IPS-15b (cell line): ENCODE measurements around the gene PUS10.
"Not testable (repeated sequence)": the region's sequence is repeated elsewhere in the genome, so short reads cannot be mapped to it uniquely, and the experiment has no call there.

Experiments
- H3K27me3 ChIP-seq: one replicate; pipeline ENCODE4 v1.6.1; 2013; ENCODE audit warnings: low read length; ENCODE audit not compliant: control insufficient read depth, insufficient read depth
- H3K36me3 ChIP-seq: one replicate; pipeline ENCODE4 v1.6.1; 2013; ENCODE audit warnings: low read length; ENCODE audit not compliant: control insufficient read depth, insufficient read depth
- H3K4me1 ChIP-seq: one replicate; pipeline ENCODE4 v1.6.1; 2013; ENCODE audit warnings: mild to moderate bottlenecking, low read length; ENCODE audit not compliant: control insufficient read depth, insufficient read depth
- H3K4me3 ChIP-seq: one replicate; pipeline ENCODE4 v1.5.1; 2013; ENCODE audit warnings: low read depth, low read length
- H3K9ac ChIP-seq: one replicate; pipeline ENCODE4 v1.6.1; 2013; ENCODE audit warnings: low read depth, mild to moderate bottlenecking, low read length
- H3K9me3 ChIP-seq: one replicate; pipeline ENCODE4 v1.6.1; 2013; ENCODE audit warnings: mild to moderate bottlenecking, low read length; ENCODE audit not compliant: control insufficient read depth, insufficient read depth

The PUS10 gene

DNA sequence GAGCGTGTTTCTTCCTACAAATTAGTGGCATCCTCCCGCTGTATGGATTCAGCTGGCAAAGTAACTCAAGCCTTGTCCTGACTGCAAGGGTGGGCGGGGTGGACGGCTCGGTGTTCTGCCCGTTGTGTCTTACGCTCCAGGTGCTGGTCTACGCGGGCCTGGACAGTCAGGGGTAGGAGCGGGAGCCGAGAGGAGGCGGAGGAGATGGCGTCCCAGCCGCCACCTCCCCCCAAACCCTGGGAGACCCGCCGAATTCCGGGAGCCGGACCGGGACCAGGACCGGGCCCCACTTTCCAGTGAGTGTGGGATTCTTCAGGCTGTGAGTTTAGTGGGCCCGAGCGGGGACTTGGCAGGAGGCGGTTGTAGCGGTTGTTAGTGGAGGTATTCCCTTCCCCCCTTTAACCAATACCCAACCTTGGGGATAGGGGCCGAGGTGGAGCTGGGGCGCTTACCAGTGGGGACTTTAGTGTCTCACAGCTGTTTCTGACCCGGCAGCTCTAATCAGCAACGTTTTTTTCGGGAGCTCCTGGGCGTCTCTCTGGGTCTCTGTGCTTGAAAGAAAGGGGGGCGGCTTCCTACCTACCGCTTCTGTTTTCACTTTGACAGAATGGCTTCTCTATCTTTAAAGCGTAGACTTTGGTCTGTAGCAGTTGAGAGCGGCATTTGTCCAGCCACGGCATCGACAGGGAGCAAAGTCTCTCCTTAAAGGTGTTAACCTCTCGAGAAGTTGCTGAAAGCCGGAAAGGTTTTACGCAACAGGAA is at the start of gene PUS10, which contains the start of gene PEX13:
Gene PUS10, minus strand, starts transcription at position 700 of the 762 bp plus-strand sequence. CDS start 6,365 bp downstream, outside the sequence.
Gene PEX13, plus strand, starts transcription at position 165 of the 762 bp plus-strand sequence. Its CDS starts 40 bp downstream, at position 205.
- Histone ChIP-seq H3K9me3 (no peaks in the 10 kb centered on the region), H3K4me1 (no peaks in the 10 kb centered on the region), H3K36me3 (no peaks in the 10 kb centered on the region), H3K9ac (peak within 1 kb of the TSS; percentile 98), H3K4me3 (peak within 1 kb of the TSS; percentile 97), H3K27me3 (no peaks in the 10 kb centered on the region)

DNA sequence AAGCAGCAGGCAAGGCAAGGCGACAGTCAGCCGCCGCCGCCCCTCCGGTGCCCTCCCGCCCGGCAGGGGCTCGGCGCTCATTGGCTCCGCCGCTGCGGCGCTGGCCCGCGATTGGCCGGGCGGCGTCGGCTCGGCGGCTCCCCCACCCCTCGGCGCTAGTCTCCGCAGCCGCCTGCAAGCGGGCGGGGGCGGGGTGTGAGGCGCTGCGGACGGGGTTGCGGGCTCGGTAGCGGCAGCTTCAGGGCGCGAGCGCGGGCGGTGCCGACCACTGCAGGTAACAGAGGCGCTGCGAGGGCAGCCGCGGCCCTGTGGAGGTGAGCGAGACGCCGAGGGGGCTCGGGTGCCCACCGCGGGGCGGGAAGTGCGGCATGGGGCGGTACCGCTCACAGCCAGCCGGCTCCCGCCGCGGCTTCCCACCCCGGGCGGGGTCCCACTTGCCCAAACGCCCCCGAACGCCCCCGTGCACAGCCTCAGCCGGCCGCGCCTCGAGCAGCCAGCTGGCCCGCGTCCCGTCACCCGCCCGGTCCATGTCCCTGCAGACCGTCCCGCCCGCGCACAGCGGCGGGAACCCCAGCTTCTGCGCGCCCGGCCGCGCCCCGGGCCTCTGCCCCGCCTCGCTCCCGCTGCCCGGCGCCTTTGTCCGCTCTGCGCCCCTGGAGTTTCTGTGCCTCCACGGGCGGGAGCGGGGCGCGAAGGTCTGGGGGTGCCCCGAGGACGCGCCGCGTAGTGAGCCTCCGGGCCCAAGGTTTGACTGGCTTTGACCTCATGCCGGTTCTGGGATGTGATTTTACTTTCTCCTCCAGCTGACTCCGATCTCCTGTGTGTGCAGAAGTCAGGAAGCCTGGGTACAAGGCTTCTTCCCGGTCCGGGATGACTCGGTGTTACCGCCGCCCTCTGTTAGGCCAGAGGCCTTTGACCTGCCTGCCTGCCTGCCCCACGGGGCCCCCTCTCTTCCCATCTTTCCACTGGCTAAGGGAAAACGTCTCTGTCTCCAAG is 48.0 kb upstream of the PUS10 start, which contains the start of gene SANBR:
Gene SANBR, plus strand, starts transcription at position 158 of the 996 bp plus-strand sequence. CDS start 4,480 bp downstream, outside the sequence.
- Histone ChIP-seq H3K9ac (peak within 1 kb of the TSS; percentile 79), H3K4me1 (peaks cover 3% of the 10 kb centered on the region), H3K36me3 (no peaks in the 10 kb centered on the region), H3K4me3 (peak within 1 kb of the TSS; percentile 63), H3K9me3 (no peaks in the 10 kb centered on the region), H3K27me3 (no peaks in the 10 kb centered on the region)

DNA sequence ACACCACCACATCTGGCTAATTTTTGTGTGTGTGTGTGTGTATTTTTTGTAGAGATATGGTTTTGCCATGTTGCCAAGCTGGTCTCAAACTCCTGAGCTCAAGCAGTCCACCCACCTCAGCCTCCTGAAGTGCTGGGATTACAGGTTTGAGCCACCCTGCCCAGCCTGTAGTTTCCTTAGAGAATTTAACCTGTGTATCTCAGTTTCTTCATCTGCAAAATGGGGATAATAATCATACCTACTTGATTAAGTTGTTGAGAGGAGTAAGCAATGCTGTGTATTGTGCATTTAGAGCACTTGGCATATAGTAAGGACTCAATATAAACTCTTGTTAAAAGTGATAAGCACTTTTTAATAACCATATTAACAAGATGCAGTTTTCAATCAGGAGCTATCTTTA is 41.3 kb upstream of the PUS10 start:
- no peak overlapping the region for H3K9ac ChIP-seq
- no peaks in the 10 kb centered on the region for H3K4me1 ChIP-seq
- H3K27me3 ChIP-seq: no peaks in the 10 kb centered on the region
- no peak overlapping the region for H3K4me3 ChIP-seq
- H3K36me3 ChIP-seq: no peaks in the 10 kb centered on the region
- H3K9me3 ChIP-seq: no peaks in the 10 kb centered on the region

GRCh38 chr2:61057562-61057961 is 39.5 kb upstream of the PUS10 start:
- no peaks in the 10 kb centered on the region for H3K27me3 ChIP-seq
- H3K4me3 ChIP-seq: no peak overlapping the region
- H3K9me3 ChIP-seq: no peaks in the 10 kb centered on the region
- no peak overlapping the region for H3K9ac ChIP-seq
- no peaks in the 10 kb centered on the region for H3K36me3 ChIP-seq
- H3K4me1 ChIP-seq: no peaks in the 10 kb centered on the region

GRCh38 chr2:61055557-61055956 is 37.5 kb upstream of the PUS10 start:
- Histone ChIP-seq H3K9me3 (no peaks in the 10 kb centered on the region), H3K36me3 (no peaks in the 10 kb centered on the region)

DNA sequence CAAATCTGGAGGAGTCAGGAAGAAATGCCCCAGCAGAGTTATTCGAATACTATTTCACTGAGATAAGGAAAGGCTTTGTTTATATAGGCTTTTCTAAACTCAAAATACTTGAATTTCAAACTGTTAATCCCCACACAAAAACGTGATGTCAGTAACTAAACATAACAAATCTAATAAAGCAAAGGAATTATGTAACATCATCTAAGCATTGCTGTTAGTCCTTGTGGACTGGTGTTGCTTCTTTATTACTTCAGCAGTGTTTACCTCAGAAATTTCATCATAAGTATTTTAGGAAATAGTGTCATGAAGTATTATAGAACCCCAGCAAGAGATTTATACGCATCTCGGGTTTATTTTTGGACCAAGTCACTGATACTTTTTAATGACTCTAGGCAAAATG is 27.9 kb upstream of the PUS10 start:
- Histone ChIP-seq H3K4me3 (no peak overlapping the region), H3K9me3 (no peaks in the 10 kb centered on the region), H3K9ac (no peak overlapping the region), H3K27me3 (no peaks in the 10 kb centered on the region), H3K4me1 (no peaks in the 10 kb centered on the region), H3K36me3 (peaks cover 6% of the 10 kb centered on the region)

More at GRCh38 chr2:61055557-61055956, 37.5 kb upstream of the PUS10 start:
- H3K4me3 ChIP-seq: no peak overlapping the region
- H3K27me3 ChIP-seq: no peaks in the 10 kb centered on the region
- H3K4me1 ChIP-seq: no peaks in the 10 kb centered on the region
- H3K9ac ChIP-seq: no peak overlapping the region

DNA sequence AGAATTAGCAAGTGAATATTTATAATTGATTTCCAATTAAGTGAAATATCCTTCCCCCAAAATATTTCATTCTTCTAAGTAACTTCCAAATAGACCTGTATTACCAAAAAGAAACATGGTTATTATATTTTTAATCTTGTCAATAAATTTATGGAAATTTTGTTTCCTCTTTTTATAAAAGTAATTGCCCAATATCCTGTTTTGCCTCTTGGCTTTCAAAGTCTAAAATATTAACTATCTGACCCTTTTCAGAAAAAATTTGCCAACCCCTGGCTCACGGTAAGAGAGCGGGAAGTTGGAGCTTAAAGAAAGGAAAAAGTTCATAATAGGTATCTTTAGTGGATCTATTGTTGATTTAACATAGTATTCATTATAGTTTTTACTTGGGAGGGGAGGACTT is 27.2 kb upstream of the PUS10 start:
- no peaks in the 10 kb centered on the region for H3K27me3 ChIP-seq
- no peak overlapping the region for H3K4me3 ChIP-seq
- H3K36me3 ChIP-seq: peaks cover 4% of the 10 kb centered on the region
- no peaks in the 10 kb centered on the region for H3K4me1 ChIP-seq
- no peaks in the 10 kb centered on the region for H3K9me3 ChIP-seq
- H3K9ac ChIP-seq: no peak overlapping the region

DNA sequence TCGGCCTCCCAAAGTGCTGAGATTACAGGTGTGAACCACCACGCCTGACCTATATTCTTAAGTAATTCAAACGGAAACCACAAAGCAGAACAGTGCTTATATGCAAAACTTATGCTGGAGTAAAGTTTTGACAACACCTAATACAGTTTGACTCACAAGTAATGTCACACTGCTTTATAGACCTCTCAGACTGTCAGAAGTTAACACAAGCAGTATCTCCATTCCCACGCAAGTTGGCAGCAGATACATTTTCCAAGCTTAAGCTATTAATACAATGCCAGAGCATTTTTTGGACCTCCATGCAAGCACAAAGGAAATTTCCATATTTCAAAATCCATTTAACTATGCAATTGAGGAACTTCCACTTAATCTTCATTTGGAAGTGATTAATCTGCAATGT is 26.6 kb upstream of the PUS10 start:
- Histone ChIP-seq H3K36me3 (peaks cover 3% of the 10 kb centered on the region), H3K4me3 (no peak overlapping the region), H3K4me1 (no peaks in the 10 kb centered on the region), H3K27me3 (no peaks in the 10 kb centered on the region), H3K9me3 (no peaks in the 10 kb centered on the region), H3K9ac (no peak overlapping the region)

DNA sequence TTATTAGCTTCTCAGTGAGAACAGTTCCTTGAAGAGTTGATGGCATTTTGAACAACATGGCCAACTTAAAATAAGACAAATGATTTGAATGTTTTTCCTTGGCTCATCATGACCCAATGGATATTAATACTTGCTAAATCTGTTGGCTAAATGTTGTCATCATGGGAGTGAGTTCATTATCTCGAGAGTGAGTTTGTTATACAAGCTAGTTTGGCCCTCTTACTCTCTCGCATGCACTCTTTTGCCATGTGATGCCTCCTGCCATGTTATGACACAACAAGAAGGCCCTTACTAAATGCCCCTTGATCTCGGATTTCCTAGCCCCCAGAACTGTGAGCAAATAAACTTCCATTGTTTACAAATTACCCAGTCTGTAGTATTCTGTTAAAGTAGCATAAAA is 24.8 kb upstream of the PUS10 start:
- H3K36me3 ChIP-seq: no peaks in the 10 kb centered on the region
- no peak overlapping the region for H3K4me3 ChIP-seq
- no peaks in the 10 kb centered on the region for H3K4me1 ChIP-seq
- H3K27me3 ChIP-seq: no peaks in the 10 kb centered on the region
- H3K9me3 ChIP-seq: no peaks in the 10 kb centered on the region
- no peak overlapping the region for H3K9ac ChIP-seq

DNA sequence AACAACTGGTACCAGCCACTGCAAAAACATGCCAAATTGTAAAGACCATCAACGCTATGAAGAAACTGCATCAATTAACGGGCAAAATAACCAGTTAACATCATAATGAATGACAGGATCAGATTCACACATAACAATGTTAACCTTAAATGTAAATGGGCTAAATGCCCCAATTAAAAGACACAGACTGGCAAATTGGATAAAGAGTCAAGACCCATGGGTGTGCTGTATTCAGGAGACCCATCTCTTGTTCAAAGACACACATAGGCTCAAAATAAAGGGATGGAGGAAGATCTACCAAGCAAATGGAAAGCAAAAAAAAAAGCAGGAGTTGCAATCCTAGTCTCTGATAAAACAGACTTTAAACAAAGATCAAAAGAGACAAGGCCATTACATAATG is 18.6 kb upstream of the PUS10 start:
- not testable (repeated sequence) for H3K9me3 ChIP-seq, H3K9ac ChIP-seq, H3K27me3 ChIP-seq, H3K4me3 ChIP-seq, H3K4me1 ChIP-seq
- peaks cover 13% of the 10 kb centered on the region for H3K36me3 ChIP-seq

GRCh38 chr2:61034592-61034991 is 16.5 kb upstream of the PUS10 start:
- H3K4me3 ChIP-seq, H3K27me3 ChIP-seq, H3K9ac ChIP-seq, H3K4me1 ChIP-seq, H3K9me3 ChIP-seq: not testable (repeated sequence)
- H3K36me3 ChIP-seq: peaks cover 16% of the 10 kb centered on the region
